Coronary artery (tissue), 2 donors: ENCODE measurements around the gene RAPGEF1.

Source experiments
- DNase-seq: peaks from one replicate; pipeline ENCODE4 v3.0.0-alpha.2; 2017; ENCODE audit warnings: low spot score
- H3K27ac ChIP-seq, 2 donors: fragments of 200-600 bp; sonication (generic); one replicate each; pipeline ENCODE4 v1.5.1; 2016 to 2019
- H3K4me3 ChIP-seq: fragments of 200-600 bp; sonication (generic); 2 replicates; pipeline ENCODE4 v1.5.1; 2016; ENCODE audit warnings: mild to moderate bottlenecking, moderate library complexity
- TF ChIP-seq, protein P1 (sequence below): fragments of 200-600 bp; sonication (generic); IDR thresholded peaks from one replicate; pipeline ENCODE4 v1.5.1; 2019; ENCODE audit warnings: antibody characterized with exemption

Gene RAPGEF1

DNA sequence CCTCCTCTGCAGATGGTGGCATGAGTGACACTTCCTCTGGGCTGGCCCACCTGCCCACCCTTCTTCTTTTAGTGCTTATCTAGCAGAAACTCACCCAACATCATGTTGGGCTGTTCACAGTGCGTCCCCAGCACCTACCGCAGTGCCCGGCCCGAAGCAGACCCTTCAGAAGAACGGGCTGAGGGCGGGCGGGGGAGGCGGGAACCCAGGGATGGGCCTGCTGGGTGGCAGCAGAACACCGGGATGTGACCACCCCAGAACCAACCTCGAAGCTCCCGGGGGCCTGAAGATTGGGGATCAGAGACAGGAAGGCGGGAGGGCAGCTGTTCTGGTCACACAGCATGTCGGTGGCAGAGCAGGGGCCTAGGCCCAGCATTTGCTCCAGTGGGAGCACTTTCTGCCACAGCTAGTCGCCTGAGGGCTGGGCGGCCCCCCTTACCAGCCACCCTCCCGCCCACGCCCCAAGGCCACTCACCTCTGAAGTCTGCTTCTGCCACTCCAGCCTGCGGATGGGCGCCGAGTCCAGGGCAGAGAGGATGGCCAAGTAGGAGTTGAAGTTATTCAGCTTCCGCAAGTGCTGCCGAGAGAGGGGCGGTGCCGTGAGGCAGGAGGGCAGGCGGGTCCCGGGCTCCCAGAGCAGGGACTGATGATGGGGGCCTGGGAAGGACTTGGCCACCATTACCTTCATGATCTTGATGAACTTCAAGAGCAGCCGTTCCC lies 155.9 kb downstream of the RAPGEF1 start:
- TF ChIP-seq, protein P1, sequence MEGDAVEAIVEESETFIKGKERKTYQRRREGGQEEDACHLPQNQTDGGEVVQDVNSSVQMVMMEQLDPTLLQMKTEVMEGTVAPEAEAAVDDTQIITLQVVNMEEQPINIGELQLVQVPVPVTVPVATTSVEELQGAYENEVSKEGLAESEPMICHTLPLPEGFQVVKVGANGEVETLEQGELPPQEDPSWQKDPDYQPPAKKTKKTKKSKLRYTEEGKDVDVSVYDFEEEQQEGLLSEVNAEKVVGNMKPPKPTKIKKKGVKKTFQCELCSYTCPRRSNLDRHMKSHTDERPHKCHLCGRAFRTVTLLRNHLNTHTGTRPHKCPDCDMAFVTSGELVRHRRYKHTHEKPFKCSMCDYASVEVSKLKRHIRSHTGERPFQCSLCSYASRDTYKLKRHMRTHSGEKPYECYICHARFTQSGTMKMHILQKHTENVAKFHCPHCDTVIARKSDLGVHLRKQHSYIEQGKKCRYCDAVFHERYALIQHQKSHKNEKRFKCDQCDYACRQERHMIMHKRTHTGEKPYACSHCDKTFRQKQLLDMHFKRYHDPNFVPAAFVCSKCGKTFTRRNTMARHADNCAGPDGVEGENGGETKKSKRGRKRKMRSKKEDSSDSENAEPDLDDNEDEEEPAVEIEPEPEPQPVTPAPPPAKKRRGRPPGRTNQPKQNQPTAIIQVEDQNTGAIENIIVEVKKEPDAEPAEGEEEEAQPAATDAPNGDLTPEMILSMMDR = no peak
- no peak overlapping the region for H3K27ac ChIP-seq
- no peak overlapping the region for H3K4me3 ChIP-seq
- DNase-seq = no peak

DNA sequence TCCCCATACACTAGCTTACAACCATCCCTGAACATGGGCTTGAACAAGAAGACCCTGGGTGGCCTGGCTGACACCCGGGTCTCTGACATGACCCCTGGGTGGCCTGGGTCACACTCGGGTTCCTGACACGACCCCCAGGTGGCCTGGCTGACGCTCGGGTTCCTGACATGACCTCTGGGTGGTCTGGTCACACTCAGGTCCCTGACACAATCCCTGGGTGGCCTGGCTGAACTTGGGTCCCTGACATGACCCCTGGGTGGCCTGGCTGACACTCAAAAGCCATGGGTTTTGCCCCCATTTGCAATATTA lies 156.6 kb downstream of the RAPGEF1 start:
- TF ChIP-seq, protein P1 = no peak
- H3K27ac ChIP-seq = no peak overlapping the region
- no peak for DNase-seq
- H3K4me3 ChIP-seq = no peak overlapping the region

DNA sequence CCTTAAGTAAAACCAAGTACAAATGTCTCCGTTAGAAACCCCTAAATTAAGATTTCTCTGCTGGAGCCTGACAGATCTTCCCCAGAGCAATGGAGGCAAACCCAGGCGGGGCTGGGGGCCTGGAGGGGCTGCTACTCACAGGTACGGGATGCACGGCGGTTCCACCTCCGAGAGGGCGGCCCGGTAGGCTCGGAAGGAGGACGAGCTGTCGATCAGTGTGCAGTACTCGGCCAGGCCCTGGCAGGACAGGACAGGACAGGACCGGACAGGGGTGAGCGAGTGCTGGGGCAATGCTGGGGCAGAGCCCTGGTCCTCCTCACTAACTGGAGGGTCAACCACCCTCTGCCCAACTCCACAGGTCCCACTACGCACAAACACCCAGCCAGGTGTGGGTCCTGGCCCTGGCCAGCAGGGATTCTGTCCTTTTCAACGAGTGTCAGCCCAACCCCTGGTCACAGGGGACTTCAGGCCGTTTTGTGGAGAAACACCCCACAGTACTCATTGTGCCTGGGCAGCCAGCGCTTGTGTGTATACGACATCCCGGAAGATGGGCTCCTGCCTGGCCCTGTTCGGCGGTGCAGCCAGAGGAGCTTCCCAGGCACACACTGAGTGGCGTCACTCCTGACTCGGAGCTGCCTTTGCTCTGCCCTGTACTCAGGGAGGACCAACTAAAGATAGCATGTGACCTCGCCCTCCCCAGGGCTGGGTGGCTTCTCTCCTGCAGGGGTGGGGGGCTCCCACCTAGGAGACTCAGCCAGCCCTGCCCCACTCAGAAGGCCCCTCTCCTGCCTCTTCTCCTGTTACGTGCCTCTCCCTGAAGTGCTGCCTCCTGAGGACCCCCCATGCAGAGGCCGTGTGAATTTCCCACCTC lies 157.2 kb downstream of the RAPGEF1 start:
- no peak overlapping the region for H3K4me3 ChIP-seq
- no peak for DNase-seq
- TF ChIP-seq, protein P1 = no peak

DNA sequence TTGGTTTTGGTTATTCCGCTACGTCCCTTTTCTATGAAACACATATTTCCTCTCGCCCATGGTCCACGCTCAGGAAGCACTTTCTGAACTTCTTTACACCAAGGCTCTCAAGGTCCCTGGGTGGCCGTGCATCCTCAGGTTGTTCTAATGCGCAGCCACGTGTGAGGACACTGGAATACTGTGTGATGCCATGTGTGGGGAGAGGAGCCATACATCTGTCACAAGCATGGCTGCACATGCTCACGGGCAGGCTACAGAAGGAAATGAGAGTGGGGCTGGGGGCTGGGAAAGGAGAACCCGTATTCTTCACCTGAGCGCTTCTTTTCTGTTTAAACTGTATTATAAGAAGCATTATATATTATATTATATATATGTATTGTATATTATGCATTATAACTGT lies 157.8 kb downstream of the RAPGEF1 start:
- H3K4me3 ChIP-seq = no peak overlapping the region
- H3K27ac ChIP-seq = no peak overlapping the region
- no peak for DNase-seq
- TF ChIP-seq, protein P1 = no peak

More for the DNA sequence above, 157.2 kb downstream of the RAPGEF1 start:
- H3K27ac ChIP-seq = no peak overlapping the region

DNA sequence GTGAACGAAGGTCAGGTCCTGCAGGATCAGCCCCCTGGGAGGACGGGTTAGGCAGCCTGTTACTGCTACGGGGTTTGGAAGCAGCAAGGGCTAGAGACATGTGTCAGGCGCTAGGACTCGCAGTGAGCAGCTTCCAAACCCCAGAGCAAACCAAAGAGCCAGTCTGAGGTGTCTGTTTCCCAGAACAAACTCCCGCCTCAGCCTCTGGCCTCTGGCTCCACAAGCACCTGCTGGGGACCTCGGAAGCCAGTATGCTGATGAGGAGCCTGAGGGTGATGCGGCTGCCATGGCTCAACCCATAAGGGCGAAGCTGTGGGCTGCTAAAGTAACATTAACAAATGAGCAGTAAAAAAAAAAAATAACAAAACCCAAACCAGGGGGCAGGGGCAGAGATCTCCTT lies 159.5 kb downstream of the RAPGEF1 start:
- no peak for DNase-seq
- TF ChIP-seq, protein P1 = no peak
- no peak overlapping the region for H3K4me3 ChIP-seq
- H3K27ac ChIP-seq = no peak overlapping the region

DNA sequence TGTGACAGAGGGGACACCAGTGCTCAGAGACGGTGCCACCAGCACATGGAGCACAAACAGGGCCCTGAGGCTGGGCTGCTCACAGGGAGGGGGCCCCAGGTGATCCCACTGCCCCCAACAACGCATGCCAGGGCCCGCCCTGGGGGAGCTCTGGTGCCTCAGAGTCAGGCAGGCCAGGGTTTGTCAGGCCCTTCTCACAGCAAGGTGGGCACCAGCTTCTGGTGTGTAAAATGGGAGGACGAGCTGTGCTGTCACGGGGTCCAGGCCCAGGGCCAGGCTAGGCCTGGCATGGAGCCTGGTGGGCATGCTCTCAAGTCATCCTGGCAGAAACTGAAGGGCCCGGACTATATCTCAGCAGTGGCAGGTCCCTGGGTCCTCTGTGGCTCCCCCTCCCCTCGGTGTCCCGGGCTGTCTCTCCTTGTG lies 160.1 kb downstream of the RAPGEF1 start:
- Histone ChIP-seq H3K4me3 (no peak overlapping the region), H3K27ac (no peak overlapping the region)
- TF ChIP-seq, protein P1 = no peak
- DNase-seq = no peak
